Ovary (tissue), 9 donors: ENCODE data around the gene IRAK4. TPM values are rescaled to one million over a fixed set of nuclear protein-coding genes. Genes with fewer than 3 reads are reported as not detected.

Source experiments
- DNase-seq, 5 donors: peaks; one replicate each; pipeline ENCODE4 v3.0.0-alpha.2; 2019 to 2020
- H3K27ac ChIP-seq, 2 donors: fragments of 200-600 bp; one replicate each; pipeline versions ENCODE4 v1.5.1 to v1.8.0; 2019 to 2022
- H3K27me3 ChIP-seq: fragments of 200-600 bp; one replicate; pipeline ENCODE4 v1.8.0; 2022
- H3K36me3 ChIP-seq: fragments of 200-600 bp; sonication (generic); one replicate; pipeline ENCODE4 v1.5.1; 2019
- H3K4me1 ChIP-seq: one replicate; pipeline ENCODE4 v1.8.1; 2013; ENCODE audit warnings: mild to moderate bottlenecking, moderate library complexity; ENCODE audit not compliant: insufficient read depth
- H3K4me3 ChIP-seq: fragments of 200-600 bp; sonication (generic); one replicate; pipeline ENCODE4 v1.5.1; 2017
- H3K9me3 ChIP-seq, 2 donors: fragments of 200-600 bp in 1 of 2; sonication (generic) in 1 of 2; one replicate each; pipeline versions ENCODE4 v1.5.1 to v1.8.1; 2013 to 2019; ENCODE audit warnings: mild to moderate bottlenecking in 1 of 2, moderate library complexity in 1 of 2
- CTCF ChIP-seq, 3 donors: fragments of 450-650 bp in 2 of 3; fragments of 200-600 bp in 1 of 3; IDR thresholded peaks; one replicate each; pipeline versions ENCODE4 v1.5.1 to v1.8.0; 2016 to 2022; ENCODE audit warnings: antibody characterized with exemption in 3 of 3, mild to moderate bottlenecking in 1 of 3
- EP300 ChIP-seq: sonication (generic); formaldehyde crosslinking; IDR thresholded peaks from one replicate; pipeline ENCODE4 v1.6.1; 2017; ENCODE audit warnings: antibody characterized with exemption
- POLR2A ChIP-seq: fragments of 450-650 bp; IDR thresholded peaks from one replicate; pipeline ENCODE4 v1.6.1; 2017; ENCODE audit warnings: antibody characterized with exemption, mild to moderate bottlenecking, moderate library complexity
- WGBS, 3 donors: extraction: QIAGEN DNeasy Blood & Tissue Kit in 1 of 3; methylation state at CpG; one replicate each; pipeline versions ENCODE4 v1.1.5 to v1.1.7; 2013 to 2017; 5-methylcytosine and 5-hydroxymethylcytosine counted together
- intact Hi-C, 4 donors: fragments of 100-400 bp; cut with DNase I; formaldehyde crosslinking; loops; one replicate each; pipeline versions ENCODE4 v1.11.0 to v1.15.1; 2022 to 2023
- polyA plus RNA-seq, 2 donors: library from polyadenylated mRNA; stranded (reverse); fragments of 200-250 nt in 1 of 2; fragments of 350-450 nt in 1 of 2; fragmentation: Illumina TruSeq in 1 of 2; extraction: RNeasy Lipid Tissue Mini Kit (QIAGEN cat#74804) in 1 of 2; gene quantifications; one replicate each; pipeline ENCODE4 v1.2.3, GENCODE V29; 2013 to 2014
- total RNA-seq, 7 donors: library from RNA; depleted of rRNA in 2 of 7; stranded (reverse); fragments of >200 nt in 2 of 7; fragmentation: NEBNext Ultra II Directional in 3 of 7; extraction: Animal tissue kit (Norgen Biotek cat#: 25700) in 3 of 7; gene quantifications; one replicate each; pipeline versions ENCODE4 v1.1.0 to v1.2.4, GENCODE V29; 2016 to 2023
- donor health status: DM: no; HTN: no; CAD: no; lungs with moderate emphysema.
- donor health status: DM: no; HTN: no; CAD: no.
- donor health status: Bipolar disorder and iron deficiency.
- donor health status: DM: yes; HTN: yes; CAD: no.
- donor health status: DM: no; HTN: no; CAD: no.
- donor health status: DM: yes; HTN: yes; CAD: no.

Gene IRAK4
- total and polyA plus RNA-seq, 9 donors = 7.8 to 18.5 (median 12.9) TPM

DNA sequence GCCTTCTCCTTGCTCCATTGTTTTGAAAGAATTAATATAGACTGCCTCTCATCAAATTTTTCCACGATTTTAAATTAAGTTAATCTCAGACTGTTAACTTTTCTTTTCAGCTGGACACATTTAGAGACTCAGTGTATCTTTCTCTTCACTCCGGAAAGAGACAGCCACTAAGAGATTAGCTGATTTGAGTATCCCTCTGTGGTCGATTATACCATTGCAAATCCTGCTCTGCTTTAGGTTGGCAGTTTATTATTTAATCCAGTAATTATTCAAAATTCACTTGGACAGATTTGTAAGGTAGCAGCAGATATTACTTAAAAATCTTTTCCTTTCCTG, 48.0 kb downstream of the IRAK4 start:
- no peaks in the 10 kb centered on the region for H3K27me3 ChIP-seq
- peak overlapping the region; percentile 76 to 96 for H3K27ac ChIP-seq
- H3K9me3 ChIP-seq = no peaks in the 10 kb centered on the region
- no peaks in the 10 kb centered on the region for H3K4me1 ChIP-seq
- no peak for DNase-seq
- H3K36me3 ChIP-seq = no peaks in the 10 kb centered on the region
- TF ChIP-seq CTCF (IDR thresholded peaks at IDR 0.05) = no peak
- TF ChIP-seq POLR2A = no peak
- TF ChIP-seq EP300 = no peak
- peak overlapping the region; percentile 56 for H3K4me3 ChIP-seq
- WGBS, 3 donors = 0 to 2% (median 1%) methylated on average over 3 of the region's 3 CpGs
- intact Hi-C loops = no loop called here

DNA sequence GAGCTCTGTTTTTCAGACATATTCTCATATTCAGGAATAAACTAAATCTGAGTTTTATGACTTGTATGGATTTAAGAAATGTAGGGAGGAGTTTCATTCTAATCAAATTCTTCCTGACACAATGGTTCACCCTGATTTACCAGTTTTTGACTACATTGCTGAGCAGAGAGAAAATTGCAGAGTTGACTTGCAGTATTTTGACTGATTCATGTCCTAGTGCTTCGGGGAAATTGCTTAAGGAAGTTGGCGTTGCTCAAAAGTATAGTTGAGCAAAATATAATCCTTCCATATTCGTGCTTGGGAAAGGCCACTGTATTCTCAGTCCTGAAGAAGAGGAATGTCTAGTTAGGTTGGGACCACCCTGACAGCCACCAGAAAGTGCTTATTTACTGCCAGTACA, 48.6 kb downstream of the IRAK4 start:
- intact Hi-C loops = no loop called here
- 88 to 91% (median 90%) methylated on average over 3 of the region's 3 CpGs for WGBS, 3 donors
- H3K27ac ChIP-seq = no peak overlapping the region

DNA sequence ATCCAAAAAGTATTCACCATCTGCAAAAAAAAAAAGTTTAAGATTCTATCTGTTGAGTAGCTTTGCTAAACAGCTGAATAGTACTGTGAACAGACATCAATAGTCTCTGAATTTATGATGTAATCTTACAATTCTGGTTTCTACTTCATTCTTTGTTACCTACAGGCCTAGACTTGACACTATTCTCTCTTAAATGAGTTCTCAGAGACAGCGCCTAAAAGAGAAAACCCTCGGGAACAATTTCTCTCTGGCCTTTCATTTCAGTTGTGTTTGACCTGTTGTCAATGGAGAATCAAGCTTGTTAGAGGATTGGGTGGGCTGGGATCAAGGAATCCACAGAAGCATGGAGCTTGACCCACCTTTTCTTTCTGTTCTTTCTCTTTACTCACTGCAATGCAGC, 53.3 kb downstream of the IRAK4 start:
- no peak for DNase-seq
- intact Hi-C loops = no loop called here
- 90 to 95% (median 91%) methylated on average over 2 of the region's 2 CpGs for WGBS, 3 donors
- H3K36me3 ChIP-seq = no peaks in the 10 kb centered on the region
- TF ChIP-seq POLR2A (no peak), EP300 (no peak), CTCF (IDR thresholded peaks at IDR 0.05) (no peak)
- H3K9me3 ChIP-seq = no peaks in the 10 kb centered on the region
- H3K4me1 ChIP-seq = no peaks in the 10 kb centered on the region
- H3K4me3 ChIP-seq = no peak overlapping the region
- no peak overlapping the region for H3K27ac ChIP-seq
- H3K27me3 ChIP-seq = no peaks in the 10 kb centered on the region

More for the DNA sequence above, 48.6 kb downstream of the IRAK4 start:
- no peaks in the 10 kb centered on the region for H3K4me1 ChIP-seq
- no peaks in the 10 kb centered on the region for H3K9me3 ChIP-seq
- no peak for DNase-seq
- H3K4me3 ChIP-seq = no peak overlapping the region
- no peaks in the 10 kb centered on the region for H3K27me3 ChIP-seq
- TF ChIP-seq EP300 = no peak
- TF ChIP-seq CTCF (IDR thresholded peaks at IDR 0.05) = no peak
- TF ChIP-seq POLR2A = no peak
- no peaks in the 10 kb centered on the region for H3K36me3 ChIP-seq

- H3K27me3 ChIP-seq = no peaks in the 10 kb centered on the region
- 86 to 91% (median 90%) methylated on average over 4 of the region's 4 CpGs for WGBS, 3 donors
- no peaks in the 10 kb centered on the region for H3K4me1 ChIP-seq
- no peaks in the 10 kb centered on the region for H3K36me3 ChIP-seq
- TF ChIP-seq POLR2A (no peak), EP300 (no peak), CTCF (IDR thresholded peaks at IDR 0.05) (no peak)
- no peaks in the 10 kb centered on the region for H3K9me3 ChIP-seq
- H3K27ac ChIP-seq = no peak overlapping the region
- H3K4me3 ChIP-seq = no peak overlapping the region
- intact Hi-C loops = no loop called here
- DNase-seq = no peak
Measured at GRCh38 chr12:43812926-43813325, 54.2 kb downstream of the IRAK4 start.

- 52 to 57% (median 54%) methylated on average over 3 of the region's 3 CpGs for WGBS, 3 donors
- intact Hi-C loops = no loop called here
- no peak overlapping the region for H3K4me3 ChIP-seq
- no peaks in the 10 kb centered on the region for H3K27me3 ChIP-seq
- H3K27ac ChIP-seq = no peak overlapping the region
- no peaks in the 10 kb centered on the region for H3K9me3 ChIP-seq
- H3K4me1 ChIP-seq = no peaks in the 10 kb centered on the region
- H3K36me3 ChIP-seq = no peaks in the 10 kb centered on the region
- no peak for DNase-seq
- no peak for TF ChIP-seq EP300
Measured at GRCh38 chr12:43815416-43815815, 56.7 kb downstream of the IRAK4 start.
